ENCODE results near the gene DDX31.

- no peak for TF ChIP-seq POLR2A (IDR thresholded peaks at IDR 0.05; ENCODE audit: extremely low read depth, insufficient read length)
- TF ChIP-seq CTCF (IDR thresholded peaks at IDR 0.05; ENCODE audit: low read depth, low read length), result no peak
- TF ChIP-seq MAX (IDR thresholded peaks at IDR 0.05; ENCODE audit: low read depth, low read length), result no peak
Observed at GRCh38 chr9:132556235-132556634, 113.5 kb downstream of the DDX31 start.

All from NB4 (cell line).